Common myeloid progenitor, CD34-positive (primary cell): Measurements from ENCODE around the gene SLC15A3.
A peak's percentile ranks its signal among the peaks of the same experiment; 100 is the strongest.

Source experiments
- CTCF ChIA-PET: fragments of 350-600 bp; sonication (Branson Sonifier 250); formaldehyde crosslinking; loops from one replicate; lab custom pipeline; 2021; ENCODE audit warnings: antibody characterized with exemption; lab: Charles Lee
- POLR2A ChIA-PET: fragments of 350-600 bp; sonication (Branson Sonifier 250); formaldehyde crosslinking; loops from one replicate; lab custom pipeline; 2021; ENCODE audit warnings: antibody characterized with exemption; lab: Charles Lee
- DNase-seq, 3 donors: peaks; one replicate each; pipeline versions ENCODE4 v3.0.0 to v3.0.0-alpha.2; 2013
- H3K27ac ChIP-seq, 2 experiments: 1 replicate in 1 of 2; 2 replicates in 1 of 2; pipeline ENCODE4 v1.7.0; 2013; ENCODE audit warnings: inconsistent platforms in 2 of 2, low read length in 2 of 2, mild to moderate bottlenecking in 2 of 2, low read depth in 1 of 2, moderate library complexity in 1 of 2; ENCODE audit not compliant: severe bottlenecking in 2 of 2, insufficient read depth in 1 of 2, poor library complexity in 1 of 2
- H3K27me3 ChIP-seq, 5 experiments: replicated peaks in 2 of 5; 1 replicate in 3 of 5; 2 replicates in 2 of 5; pipeline versions ENCODE4 v1.6.1 to v1.7.0; 2013; ENCODE audit warnings: low read length in 4 of 5, mild to moderate bottlenecking in 2 of 5, moderate library complexity in 2 of 5, inconsistent platforms in 1 of 5; ENCODE audit not compliant: insufficient read depth in 5 of 5, control insufficient read depth in 4 of 5
- H3K36me3 ChIP-seq, 4 experiments: 1 replicate in 2 of 4; 2 replicates in 2 of 4; pipeline versions ENCODE4 v1.6.1 to v1.7.0; 2013; ENCODE audit warnings: low read length in 3 of 4, control low read depth in 1 of 4, mild to moderate bottlenecking in 1 of 4; ENCODE audit not compliant: control insufficient read depth in 4 of 4, insufficient read depth in 4 of 4
- H3K4me1 ChIP-seq, 4 experiments: 1 replicate in 3 of 4; 2 replicates in 1 of 4; pipeline versions ENCODE4 v1.6.1 to v1.7.1; 2013; ENCODE audit warnings: low read length in 3 of 4, mild to moderate bottlenecking in 3 of 4, control low read depth in 1 of 4, inconsistent platforms in 1 of 4, moderate library complexity in 1 of 4; ENCODE audit not compliant: control insufficient read depth in 4 of 4, insufficient read depth in 4 of 4; ENCODE audit errors: control extremely low read depth in 1 of 4
- H3K4me3 ChIP-seq, 7 experiments: 1 replicate in 4 of 7; 2 replicates in 3 of 7; pipeline versions ENCODE4 v1.5.1 to v1.7.0; 2013; ENCODE audit warnings: mild to moderate bottlenecking in 7 of 7, low read length in 6 of 7, moderate library complexity in 6 of 7, inconsistent platforms in 2 of 7, low read depth in 2 of 7, control low read depth in 1 of 7; ENCODE audit not compliant: insufficient read depth in 4 of 7, control insufficient read depth in 1 of 7; ENCODE audit errors: extremely low read depth in 1 of 7
- H3K9me3 ChIP-seq, 5 experiments: 1 replicate in 4 of 5; 2 replicates in 1 of 5; pipeline versions ENCODE4 v1.6.1 to v1.7.1; 2013; ENCODE audit warnings: low read length in 4 of 5, mild to moderate bottlenecking in 2 of 5, inconsistent platforms in 1 of 5, low read depth in 1 of 5, moderate library complexity in 1 of 5; ENCODE audit not compliant: control insufficient read depth in 4 of 5, insufficient read depth in 2 of 5; ENCODE audit errors: control extremely low read depth in 1 of 5
- WGBS: methylation state at CpG from one replicate; pipeline ENCODE4 v1.1.5; 2013; ENCODE audit not compliant: insufficient coverage; 5-methylcytosine and 5-hydroxymethylcytosine counted together

The SLC15A3 gene

GRCh38 chr11:60927061-60927592 is 24.8 kb downstream of the SLC15A3 start:
- 96% methylated on average over 7 of the region's 8 CpGs for WGBS
- Histone ChIP-seq H3K4me1 (peaks cover 0 to 16% (median 16%) of the 10 kb centered on the region in 4 experiments), H3K4me3 (no peak overlapping the region), H3K9me3 (no peaks in the 10 kb centered on the region), H3K36me3 (peaks cover 2 to 15% (median 11%) of the 10 kb centered on the region in 4 experiments), H3K27me3 (peaks cover 0 to 53% (median 30%) of the 10 kb centered on the region in 5 experiments), H3K27ac (no peak overlapping the region)
- ChIA-PET CTCF (interaction anchor here (1.6 to 2.3 kb wide), 2 partner anchors 11 to 202 kb away, joined by 3 to 11 read pairs; no protein-coding TSS in a partner anchor), POLR2A (no interaction called here)
- DNase-seq, result no peak

- Histone ChIP-seq H3K4me1 (peaks cover 0 to 16% (median 16%) of the 10 kb centered on the region in 4 experiments), H3K36me3 (peaks cover 5 to 21% (median 17%) of the 10 kb centered on the region in 4 experiments), H3K27me3 (peaks cover 0 to 55% (median 30%) of the 10 kb centered on the region in 5 experiments), H3K4me3 (no peak overlapping the region), H3K27ac (no peak overlapping the region), H3K9me3 (no peaks in the 10 kb centered on the region)
- no peak for DNase-seq
- ChIA-PET POLR2A (no interaction called here), CTCF (interaction anchor here (1.6 to 2.3 kb wide), 2 partner anchors 11 to 203 kb away, joined by 3 to 11 read pairs; no protein-coding TSS in a partner anchor)
- WGBS, result 100% methylated on average over 1 of the region's 8 CpGs
These were observed 25.5 kb downstream of the SLC15A3 start for GRCh38 chr11:60926500-60926899.

- H3K9me3 ChIP-seq, result no peaks in the 10 kb centered on the region
- DNase-seq, result no peak
- H3K27me3 ChIP-seq, result peaks cover 0 to 55% (median 30%) of the 10 kb centered on the region in 5 experiments
- peaks cover 8 to 28% (median 23%) of the 10 kb centered on the region in 4 experiments for H3K36me3 ChIP-seq
- H3K4me3 ChIP-seq, result no peak overlapping the region
- POLR2A ChIA-PET, result interaction anchor here (0.6 kb wide), 1 partner anchor 22 kb away, joined by 3 read pairs; no protein-coding TSS in a partner anchor
- CTCF ChIA-PET, result interaction anchor here (1.6 kb wide), 1 partner anchor 203 kb away, joined by 3 read pairs; no protein-coding TSS in a partner anchor
- H3K4me1 ChIP-seq, result peaks cover 0 to 16% (median 16%) of the 10 kb centered on the region in 4 experiments
- H3K27ac ChIP-seq, result no peak overlapping the region
- 75% methylated on average over 4 of the region's 6 CpGs for WGBS
These were observed 26.1 kb downstream of the SLC15A3 start for GRCh38 chr11:60925868-60926267.

DNA sequence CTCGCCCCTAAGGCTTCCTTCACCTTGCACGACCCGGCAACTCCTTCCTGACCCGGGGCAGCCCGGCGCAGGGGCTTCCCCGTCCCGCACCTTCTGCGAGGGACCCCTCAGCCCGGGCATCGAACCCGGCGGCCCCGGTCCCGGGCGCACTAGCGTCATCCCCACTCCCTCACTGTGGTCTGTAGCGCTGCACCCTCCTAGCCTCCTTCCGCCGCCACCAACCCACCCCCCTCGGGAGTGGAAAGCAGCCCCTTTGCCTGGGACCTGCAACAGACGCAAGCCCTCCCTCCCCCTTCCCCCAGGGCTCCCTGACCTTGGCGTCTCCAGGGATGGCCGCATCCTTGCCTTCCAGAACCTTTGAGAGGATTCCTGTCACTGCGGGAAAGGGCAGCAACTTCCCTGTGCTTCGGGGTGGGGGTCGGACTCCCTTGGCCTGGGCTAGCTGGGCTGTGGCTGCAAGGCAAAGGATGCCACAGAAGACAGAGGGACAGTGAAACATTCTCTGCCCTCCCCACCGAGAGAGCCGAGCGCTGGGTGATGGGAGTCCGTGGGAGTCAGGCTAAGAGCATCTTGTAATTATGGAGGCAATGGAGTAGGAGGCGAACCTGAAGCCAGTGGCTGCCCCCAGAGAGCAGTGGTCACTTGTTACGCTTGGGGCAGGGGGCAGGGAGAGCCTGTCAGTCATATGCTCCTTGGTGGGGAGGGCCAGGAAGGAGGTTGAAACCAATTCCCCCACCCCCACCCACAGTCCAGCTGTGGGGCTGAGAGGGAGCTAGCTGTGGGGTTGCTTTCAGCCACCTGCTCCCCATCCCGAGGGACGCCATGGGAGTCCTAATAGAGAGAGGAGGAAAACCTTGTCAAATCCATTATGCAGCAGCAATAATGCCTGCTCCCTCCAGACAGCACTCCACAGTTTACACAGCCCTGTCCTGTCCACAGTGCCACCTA is 26.8 kb downstream of the SLC15A3 start:
- ChIA-PET POLR2A (interaction anchor here (0.6 kb wide), 1 partner anchor 23 kb away, joined by 3 read pairs; no protein-coding TSS in a partner anchor), CTCF (interaction anchor here (1.6 kb wide), 1 partner anchor 204 kb away, joined by 3 read pairs; no protein-coding TSS in a partner anchor)
- peak in 1 of 3 donors; percentile 14 for DNase-seq
- Histone ChIP-seq H3K36me3 (peaks cover 13 to 35% (median 30%) of the 10 kb centered on the region in 4 experiments), H3K4me3 (peak overlapping the region in 5 of 7 experiments; percentile 13 to 68 (median 56)), H3K4me1 (peaks cover 0 to 16% (median 16%) of the 10 kb centered on the region in 4 experiments), H3K27me3 (peaks cover 0 to 55% (median 30%) of the 10 kb centered on the region in 5 experiments), H3K27ac (no peak overlapping the region), H3K9me3 (no peaks in the 10 kb centered on the region)
- WGBS, result 4% methylated on average over 29 of the region's 35 CpGs

- peak in 1 of 3 donors; percentile 6 for DNase-seq
- WGBS, result 2% methylated on average over 51 of the region's 69 CpGs
- POLR2A ChIA-PET, result interaction anchor here (0.5 to 1.1 kb wide), 3 partner anchors 9 to 1255 kb away, joined by 3 to 5 read pairs (median 3); partner anchors contain the start of gene TMEM109
- Histone ChIP-seq H3K27ac (no peak within 1 kb of the TSS), H3K4me1 (peaks cover 0 to 21% (median 20%) of the 10 kb centered on the region in 4 experiments), H3K27me3 (peaks cover 0 to 50% (median 25%) of the 10 kb centered on the region in 5 experiments), H3K4me3 (peak within 1 kb of the TSS in 6 of 7 experiments; percentile 13 to 68 (median 56)), H3K36me3 (peaks cover 16 to 43% (median 37%) of the 10 kb centered on the region in 4 experiments), H3K9me3 (no peaks in the 10 kb centered on the region)
- CTCF ChIA-PET, result interaction anchor here (0.8 to 1.3 kb wide), 2 partner anchors 19 to 162 kb away, joined by 3 to 4 read pairs; no protein-coding TSS in a partner anchor
These were observed 27.7 kb downstream of the SLC15A3 start, which contains the start of gene TMEM132A for GRCh38 chr11:60924110-60924905. Gene TMEM132A, plus strand, starts transcription at chr11:60924460. Its CDS starts 174 bp downstream, at chr11:60924634.

GRCh38 chr11:60923800-60924109 is 28.2 kb downstream of the SLC15A3 start:
- H3K36me3 ChIP-seq, result peaks cover 18 to 44% (median 38%) of the 10 kb centered on the region in 4 experiments
- POLR2A ChIA-PET, result interaction anchor here (0.5 to 1.1 kb wide), 3 partner anchors 9 to 1254 kb away, joined by 3 to 5 read pairs (median 3); partner anchors contain the start of gene TMEM109
- H3K4me1 ChIP-seq, result peaks cover 2 to 26% (median 26%) of the 10 kb centered on the region in 4 experiments
- H3K27ac ChIP-seq, result no peak overlapping the region
- H3K9me3 ChIP-seq, result no peaks in the 10 kb centered on the region
- CTCF ChIA-PET, result interaction anchor here (0.8 to 1.3 kb wide), 2 partner anchors 19 to 161 kb away, joined by 3 to 4 read pairs; no protein-coding TSS in a partner anchor
- peak overlapping the region in 5 of 7 experiments; percentile 13 to 68 (median 55) for H3K4me3 ChIP-seq
- DNase-seq, result no peak
- H3K27me3 ChIP-seq, result peaks cover 0 to 50% (median 25%) of the 10 kb centered on the region in 5 experiments
- WGBS, result 72% methylated on average over 6 of the region's 6 CpGs
